GM21367 (cell line): ENCODE measurements around the gene GAD1.

ENCODE experiments used
- ATAC-seq: cut with Tn5 transposase; IDR thresholded peaks from one replicate; pipeline ENCODE4 v1.9.1; 2021; ENCODE audit not compliant: unreplicated experiment

GAD1 gene

DNA sequence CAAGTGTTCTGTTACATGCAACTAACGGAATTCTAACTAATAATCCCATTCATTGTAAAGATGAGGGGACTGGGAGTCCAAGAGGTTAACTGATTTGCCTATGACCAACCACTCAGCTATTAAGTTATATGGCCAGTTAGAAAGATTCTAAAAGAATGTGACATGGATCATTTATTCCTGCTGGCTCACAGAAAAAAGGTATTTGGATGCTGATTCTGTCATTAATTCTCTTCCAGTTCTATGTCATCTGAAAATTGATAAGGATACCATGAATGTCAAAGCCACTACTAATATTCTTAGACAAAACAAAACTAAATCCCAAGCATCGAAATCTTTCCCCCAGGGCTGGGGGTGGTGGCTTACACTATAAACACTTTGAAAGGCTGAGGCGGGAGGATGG lies 71.2 kb downstream of the GAD1 start:
- ATAC-seq, result no peak

DNA sequence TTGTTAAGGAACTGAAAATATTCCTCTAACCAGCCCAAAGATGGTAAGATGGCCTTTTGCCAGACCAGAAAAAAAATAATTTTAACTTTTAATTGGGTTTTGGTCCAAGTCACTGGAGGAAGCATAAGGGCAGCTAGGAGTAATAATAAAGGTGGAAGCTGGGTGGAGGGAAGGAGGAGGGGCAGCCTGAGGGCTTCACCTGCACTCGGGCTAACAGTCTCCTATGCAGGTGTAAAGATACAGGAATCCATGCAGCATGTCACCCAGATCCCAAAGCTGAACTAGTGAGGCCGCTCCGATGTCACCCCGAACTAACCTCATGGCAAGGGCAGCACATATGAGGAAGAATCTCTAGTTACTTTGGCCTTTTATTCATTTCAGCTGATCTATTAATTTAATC lies 75.2 kb downstream of the GAD1 start:
- ATAC-seq, result no peak

DNA sequence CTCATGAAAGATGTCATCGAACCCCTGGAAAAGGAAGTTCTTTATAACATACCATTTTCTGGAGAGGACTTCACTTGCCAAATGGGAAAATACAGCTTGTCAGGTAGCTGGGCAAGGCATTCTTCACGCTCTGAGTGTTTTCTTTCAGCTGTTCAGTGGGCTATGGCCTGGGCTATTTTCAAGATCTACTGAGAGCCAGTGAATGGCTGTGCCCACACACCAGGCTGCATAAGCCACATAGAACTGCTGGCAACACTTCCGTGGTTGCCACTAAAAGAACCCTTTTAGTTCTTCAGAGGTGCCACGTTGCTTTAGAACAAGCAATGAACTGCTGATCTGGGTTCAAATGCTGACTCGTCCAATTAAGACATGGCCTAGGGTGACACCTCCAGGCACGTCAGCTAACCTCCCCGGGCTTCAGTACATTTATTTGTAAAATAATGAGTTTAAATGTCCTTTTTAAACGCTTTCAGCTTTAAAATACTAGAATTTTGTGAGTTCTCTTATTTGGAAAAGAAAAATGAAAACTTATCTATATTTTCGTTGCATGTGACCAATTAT lies 75.8 kb downstream of the GAD1 start:
- no peak for ATAC-seq

DNA sequence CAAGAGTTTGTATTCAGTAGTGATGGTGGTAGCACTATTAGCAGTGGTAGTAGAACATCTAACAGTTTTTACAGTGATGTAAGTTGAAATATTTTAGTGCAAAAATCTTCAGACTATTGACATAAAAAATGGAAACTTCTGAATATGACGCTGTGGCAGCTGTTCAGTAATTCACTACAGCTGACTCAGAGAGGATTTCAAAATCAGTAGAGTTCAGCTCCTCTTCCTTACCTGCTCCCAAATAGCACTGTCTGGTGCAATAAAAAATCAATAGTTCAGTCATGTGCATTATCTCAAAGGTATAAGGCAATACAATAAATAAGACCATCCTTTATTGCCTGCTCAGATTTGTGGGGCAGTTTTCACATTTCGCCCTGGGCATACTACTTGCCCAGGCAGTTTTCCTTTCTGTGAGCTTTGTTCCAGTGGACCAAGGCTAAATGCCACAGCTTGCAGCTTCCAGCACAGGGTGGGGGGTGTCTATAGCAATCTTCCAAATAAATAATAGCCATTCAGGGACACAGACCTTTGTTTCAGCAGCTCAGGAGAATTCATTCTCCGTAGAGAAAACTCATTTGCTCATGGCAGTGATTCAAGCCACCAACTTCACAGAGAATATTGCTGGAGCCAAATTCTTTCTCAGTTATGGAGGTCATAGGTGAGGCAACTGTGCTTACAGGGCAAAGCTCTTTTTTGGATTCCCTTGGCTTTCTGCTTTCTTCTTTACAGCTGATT lies 78.5 kb downstream of the GAD1 start:
- no peak for ATAC-seq

DNA sequence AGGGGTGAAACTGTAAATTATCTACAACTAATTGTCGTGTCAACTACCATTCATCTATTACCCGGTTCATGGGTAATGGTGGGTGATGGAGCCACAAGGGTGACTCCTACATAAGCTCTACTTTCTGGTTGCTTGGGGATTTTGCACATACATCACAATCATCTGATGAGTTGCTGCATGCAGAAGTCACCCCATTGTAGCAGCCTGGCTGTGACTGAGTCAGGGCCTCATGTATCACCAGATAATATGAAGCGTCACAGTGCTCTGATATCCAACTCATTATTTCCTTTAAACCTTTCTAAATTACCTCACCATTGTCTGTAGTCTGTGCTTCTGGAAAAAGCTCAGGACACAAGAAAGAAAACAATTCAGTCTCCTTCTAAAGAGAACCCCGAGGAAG lies 79.9 kb downstream of the GAD1 start:
- ATAC-seq, result no peak

DNA sequence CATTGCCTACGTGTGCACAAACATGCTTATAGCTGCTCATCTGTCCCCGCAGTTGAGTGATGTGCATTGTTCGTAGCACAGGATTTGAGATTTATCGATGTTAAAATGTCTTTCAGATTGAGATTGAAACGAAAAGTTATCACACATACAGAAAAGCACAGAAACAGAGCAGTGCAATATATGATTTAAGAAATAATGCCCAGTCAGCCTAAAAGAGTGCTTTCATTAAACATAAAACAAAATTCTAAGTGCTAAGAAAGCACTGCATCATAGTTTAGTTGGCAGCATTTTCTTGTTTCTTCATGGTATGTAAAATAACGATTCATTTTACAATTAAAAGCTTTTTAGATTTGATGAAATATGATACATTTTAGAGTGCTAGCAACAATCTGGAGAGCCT lies 80.4 kb downstream of the GAD1 start:
- no peak for ATAC-seq

DNA sequence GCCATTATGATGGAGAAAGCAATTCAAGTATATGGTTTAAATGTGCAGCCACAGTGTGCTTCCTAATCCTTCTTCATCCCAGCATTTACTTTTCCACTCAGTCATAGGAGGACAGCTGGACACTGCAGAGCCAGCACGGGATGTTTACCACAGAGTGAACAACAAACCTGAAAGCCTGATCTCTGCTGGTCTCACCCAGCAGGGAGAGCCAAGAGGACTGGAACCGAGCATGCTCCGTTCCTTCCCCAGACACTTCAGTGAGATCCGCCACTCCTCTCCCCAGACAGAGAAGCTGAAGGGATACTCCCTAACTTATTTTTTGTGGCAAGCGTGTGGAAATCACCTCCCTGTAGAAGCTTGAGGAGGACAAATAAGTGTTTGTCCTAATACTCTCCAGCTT lies 89.2 kb downstream of the GAD1 start:
- ATAC-seq, result no peak
